HG03103 (cell line): ENCODE results near the gene TPI1.
"Not testable (repeated sequence)": the region's sequence is repeated elsewhere in the genome, so short reads cannot be mapped to it uniquely, and the experiment has no call there.

Source experiments
- ATAC-seq: cut with Tn5 transposase; IDR thresholded peaks from one replicate; pipeline ENCODE4 v1.9.1; 2021; ENCODE audit warnings: low read depth; ENCODE audit not compliant: unreplicated experiment

TPI1 gene

DNA sequence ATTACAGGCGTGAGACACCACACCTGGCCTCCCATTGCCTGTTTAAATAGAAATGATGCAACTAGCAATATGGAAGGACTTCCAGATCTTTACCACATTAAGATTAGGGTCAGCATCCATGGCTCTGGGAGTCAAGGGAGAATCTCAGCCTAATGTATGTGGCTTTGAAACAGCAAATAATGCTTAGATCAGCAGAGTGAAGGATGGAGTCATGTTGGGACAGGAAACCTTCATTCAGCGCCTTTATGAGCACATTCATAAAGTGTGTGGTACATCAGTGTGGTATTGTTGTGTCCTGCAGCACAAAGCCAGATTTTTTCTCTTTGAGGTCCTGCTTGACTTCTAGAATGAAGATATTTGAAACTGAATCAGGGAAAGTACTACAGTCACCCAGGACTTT, 21.0 kb downstream of the TPI1 start:
- ATAC-seq = no peak

- not testable (repeated sequence) for ATAC-seq
Measured at GRCh38 chr12:6888794-6889193, 21.5 kb downstream of the TPI1 start.

DNA sequence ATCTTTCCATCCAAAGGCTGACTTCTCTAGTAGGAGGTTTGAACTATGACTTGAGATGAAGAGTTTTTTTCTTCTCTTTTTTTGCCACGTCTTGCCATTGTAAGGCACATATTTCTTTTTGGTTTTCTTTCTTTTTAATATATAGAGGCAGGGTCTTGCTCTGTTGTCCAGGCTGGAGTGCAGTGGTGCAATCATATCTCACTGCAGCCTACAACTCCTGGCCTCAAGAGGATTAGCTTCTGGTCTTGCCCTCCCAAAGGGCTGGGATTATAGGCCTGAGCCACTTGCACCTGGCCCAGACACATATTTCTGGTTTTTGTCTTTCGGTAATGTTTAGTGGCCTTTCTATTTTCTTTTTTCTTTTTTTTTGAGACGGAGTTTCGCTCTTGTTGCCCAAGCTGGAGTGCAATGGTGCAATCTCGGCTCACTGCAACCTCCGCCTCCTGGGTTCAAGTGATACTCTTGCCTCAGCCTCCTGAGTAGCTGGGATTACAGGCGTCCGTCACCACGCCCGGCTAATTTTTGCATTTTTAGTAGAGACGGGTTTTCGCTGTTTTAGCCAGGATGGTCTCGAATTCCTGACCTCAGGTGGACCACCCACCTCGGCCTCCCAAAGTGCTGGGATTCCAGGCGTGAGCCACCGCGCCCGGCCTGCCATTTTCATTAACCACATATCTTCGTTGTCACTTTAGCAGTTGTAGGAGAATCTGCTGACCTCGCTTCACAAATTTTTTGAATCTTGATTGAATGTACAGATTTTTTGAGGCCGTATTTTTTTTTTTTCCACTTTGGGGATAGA, 22.6 kb downstream of the TPI1 start:
- not testable (repeated sequence) for ATAC-seq

GRCh38 chr12:6890789-6891645, 23.7 kb downstream of the TPI1 start:
- peak; percentile 88 for ATAC-seq

DNA sequence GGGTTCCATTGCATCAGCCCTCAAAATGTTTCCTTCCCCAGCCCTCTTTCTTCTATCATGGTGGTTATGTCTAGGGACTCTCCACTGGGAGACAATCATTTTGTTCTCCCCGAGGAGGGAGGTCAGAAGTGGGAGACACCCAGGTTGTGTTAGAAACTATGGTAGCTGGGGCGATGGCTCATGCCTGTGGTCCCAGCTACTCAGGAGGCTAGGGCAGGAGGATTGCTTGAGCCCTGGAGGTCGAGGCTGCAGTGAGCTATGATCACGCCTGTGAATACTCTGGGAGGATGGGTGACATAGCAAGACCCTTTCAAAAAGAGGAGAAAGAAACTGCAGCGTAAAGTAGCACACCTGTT, 24.3 kb downstream of the TPI1 start:
- no peak for ATAC-seq

- ATAC-seq = not testable (repeated sequence)
Measured at GRCh38 chr12:6892683-6893082, 25.4 kb downstream of the TPI1 start.

- no peak for ATAC-seq
Measured at GRCh38 chr12:6894321-6894720, 27.0 kb downstream of the TPI1 start.

GRCh38 chr12:6896846-6897435, 29.6 kb downstream of the TPI1 start:
- ATAC-seq = no peak

DNA sequence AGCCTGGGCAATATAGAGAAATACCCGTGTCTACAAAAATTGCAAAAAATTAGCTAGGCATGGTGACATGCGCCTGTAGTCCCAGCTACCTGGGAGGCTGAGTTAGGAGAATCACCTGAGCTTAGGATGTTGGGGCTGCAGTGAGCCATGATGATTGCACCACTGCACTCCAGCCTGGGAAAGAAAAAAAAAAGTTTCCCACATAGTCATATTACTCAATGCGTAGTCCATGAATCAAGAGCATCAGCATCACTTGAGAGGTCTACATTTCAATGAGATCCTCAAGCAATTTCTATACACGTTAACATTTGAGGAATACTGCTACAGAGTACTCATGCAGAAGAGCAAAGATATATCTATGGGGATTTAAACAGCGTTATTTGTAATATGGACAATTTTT, 32.1 kb downstream of the TPI1 start:
- ATAC-seq = no peak

DNA sequence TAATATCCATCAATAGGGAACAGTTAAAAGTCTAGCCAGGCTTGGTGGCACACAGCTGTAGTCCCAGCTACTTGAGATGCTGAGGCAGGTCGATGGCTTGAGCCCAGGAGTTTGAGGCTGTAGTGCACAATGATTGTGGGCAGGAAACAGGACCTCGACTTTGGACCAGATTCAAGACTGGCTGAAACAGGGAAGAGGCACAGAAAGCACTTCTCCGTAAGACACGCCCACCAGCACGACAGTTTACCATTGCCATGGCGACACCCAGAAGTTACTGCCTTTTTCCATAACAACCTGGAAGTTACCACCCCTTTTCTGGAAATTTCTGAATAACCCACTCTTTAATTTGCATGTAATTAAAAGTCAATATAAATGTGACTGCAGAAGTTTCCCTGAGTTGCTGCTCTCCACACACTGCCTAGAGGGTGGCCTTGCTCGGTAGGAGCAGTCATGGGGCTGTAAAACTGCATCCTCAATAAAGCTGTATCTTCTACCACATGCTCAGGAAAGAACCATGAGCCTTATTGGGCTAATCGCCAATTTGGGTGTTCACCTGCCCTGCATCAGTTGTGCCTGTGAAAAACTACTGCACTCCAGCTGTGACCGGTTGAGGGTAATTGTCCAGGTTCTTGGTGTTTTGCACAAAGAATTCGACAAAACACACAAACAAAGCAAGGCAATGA, 32.6 kb downstream of the TPI1 start:
- no peak for ATAC-seq

- no peak for ATAC-seq
Measured at GRCh38 chr12:6902448-6902847, 35.1 kb downstream of the TPI1 start.

DNA sequence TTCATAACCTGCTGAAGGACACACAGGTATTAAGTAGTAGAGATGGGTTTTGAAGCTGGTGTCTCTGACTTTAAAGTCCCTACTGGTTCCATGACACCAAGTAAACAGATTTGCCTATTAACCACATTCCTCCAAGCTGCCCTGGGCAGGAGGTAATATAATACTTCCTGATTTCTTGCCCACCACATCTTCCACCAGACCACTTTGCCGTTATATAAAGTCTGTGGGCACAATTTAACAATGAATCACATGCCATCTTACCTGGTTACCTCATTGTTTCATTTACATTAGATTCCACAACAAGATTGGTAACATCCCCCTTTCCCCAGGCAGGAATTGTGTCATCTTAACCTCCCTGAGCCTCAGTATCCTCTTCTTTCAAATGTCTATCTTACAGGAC, 36.4 kb downstream of the TPI1 start:
- no peak for ATAC-seq

DNA sequence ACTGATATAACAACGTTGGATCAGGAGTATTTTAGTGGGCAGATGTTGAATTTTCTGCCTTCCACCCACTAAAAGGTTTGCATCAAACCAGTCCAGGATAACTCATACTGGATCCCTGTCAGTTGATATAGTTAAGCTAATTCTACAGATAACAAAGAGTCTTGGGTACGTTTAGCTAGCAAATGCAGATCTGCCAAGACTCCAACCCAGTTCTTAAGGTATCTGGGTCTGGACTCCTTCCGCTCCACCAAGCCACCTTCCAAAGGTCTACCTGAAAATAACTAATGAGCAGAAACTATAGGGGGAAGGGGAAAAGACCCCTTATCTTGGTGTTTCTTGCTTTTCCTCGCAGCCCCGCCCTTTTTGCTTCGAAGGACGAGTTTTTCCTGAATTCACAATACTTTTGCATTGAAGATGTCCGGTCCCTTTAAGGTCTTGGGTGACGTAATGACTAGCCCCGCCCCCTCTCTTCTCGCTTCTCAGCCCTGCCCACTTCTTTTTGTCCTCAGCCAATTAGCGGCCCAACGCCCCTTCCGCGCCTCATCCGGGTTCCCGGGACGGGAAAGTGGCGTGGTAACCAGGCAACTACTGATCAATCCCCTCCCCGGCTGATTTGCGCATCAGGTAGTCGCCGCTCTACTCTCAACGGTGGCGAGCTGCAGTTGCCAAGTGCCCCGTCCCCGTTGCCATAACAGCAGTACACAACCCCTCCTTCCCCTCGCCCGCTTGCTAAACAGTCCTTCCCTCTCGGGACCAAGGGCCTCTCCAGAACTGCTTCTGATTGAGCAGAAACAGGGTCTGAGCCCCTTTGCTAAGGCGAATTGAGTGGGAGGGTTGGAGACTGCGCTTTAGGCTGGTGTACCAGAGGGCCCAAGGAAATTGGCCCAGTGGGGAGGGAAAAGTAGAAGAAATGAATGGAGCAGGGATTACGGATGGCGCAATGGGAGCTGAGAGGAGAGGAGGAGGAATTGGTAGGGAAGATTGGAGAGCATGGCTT, 37.2 kb downstream of the TPI1 start, which contains the start of gene LRRC23:
LRRC23 (plus strand) TSS at position 543 of the 997 bp plus-strand sequence. CDS start 812 bp downstream, outside the sequence.
- ATAC-seq = peak; percentile 89

DNA sequence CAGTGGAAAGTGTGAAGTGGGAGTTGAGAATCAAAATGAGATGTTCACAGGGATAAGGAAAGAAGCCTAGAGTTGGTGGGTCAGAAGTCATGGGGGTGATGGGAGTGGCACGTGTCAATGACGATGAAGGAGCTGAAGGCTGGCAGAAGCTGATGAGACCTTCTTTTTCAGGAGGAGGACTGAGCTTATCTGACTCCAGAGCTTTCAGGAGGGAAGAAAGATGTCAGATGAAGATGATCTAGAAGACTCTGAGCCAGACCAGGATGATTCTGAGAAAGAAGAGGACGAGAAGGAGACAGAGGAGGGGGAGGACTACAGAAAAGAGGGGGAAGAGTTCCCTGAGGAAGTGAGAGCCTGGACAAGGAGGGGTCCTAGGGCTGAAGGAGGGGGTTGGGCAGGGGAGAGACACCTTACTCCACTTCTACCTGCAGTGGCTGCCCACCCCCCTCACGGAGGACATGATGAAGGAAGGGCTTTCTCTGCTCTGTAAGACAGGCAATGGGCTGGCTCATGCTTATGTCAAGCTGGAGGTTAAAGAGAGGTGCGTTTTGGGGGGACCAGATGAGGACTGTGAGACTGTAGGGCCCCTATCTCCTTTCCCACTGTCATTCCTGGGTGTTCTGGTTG, 38.2 kb downstream of the TPI1 start:
- no peak for ATAC-seq

GRCh38 chr12:6908141-6908540, 40.8 kb downstream of the TPI1 start:
- ATAC-seq = not testable (repeated sequence)

GRCh38 chr12:6909421-6910145, 42.3 kb downstream of the TPI1 start:
- no peak for ATAC-seq

DNA sequence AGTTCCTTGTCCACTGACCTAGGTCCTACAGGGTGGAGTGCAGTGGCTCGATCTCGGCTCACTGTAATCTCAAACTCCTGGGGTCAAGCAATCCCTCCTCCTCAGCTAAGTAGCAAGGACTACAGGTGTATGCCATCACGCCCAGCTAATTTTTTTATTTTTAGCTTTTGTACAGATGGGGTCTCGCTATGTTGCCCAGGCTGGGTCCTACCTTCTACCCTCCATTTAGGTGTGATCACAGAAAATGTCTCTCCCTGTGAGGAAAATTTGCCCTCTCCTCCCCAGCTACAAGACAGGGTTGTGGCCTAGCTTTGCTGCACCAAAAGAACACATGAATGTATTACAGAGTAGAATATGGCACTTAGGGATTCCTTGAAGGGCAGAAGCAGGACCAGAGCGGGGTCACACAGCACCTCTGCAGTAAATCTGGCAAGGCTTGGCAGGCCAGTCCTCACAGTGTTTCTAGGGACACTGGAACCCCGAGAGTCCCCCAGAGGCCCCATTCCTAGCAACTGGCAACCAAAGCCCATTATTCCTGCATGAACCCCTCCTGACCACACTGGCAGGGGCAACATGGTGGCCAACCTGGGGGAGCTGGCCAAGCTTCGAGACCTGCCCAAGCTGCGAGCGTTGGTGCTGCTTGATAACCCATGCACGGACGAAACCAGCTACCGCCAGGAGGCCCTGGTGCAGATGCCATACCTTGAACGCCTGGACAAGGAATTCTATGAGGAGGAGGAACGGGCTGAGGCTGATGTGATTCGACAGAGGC, 45.0 kb downstream of the TPI1 start:
- no peak for ATAC-seq
